Neural progenitor cell (in vitro differentiated cells): Measurements from ENCODE around the gene MID2.

Experiments used
- EZH2 ChIP-seq: fragments of 200-600 bp; sonication (generic); IDR thresholded peaks from 2 replicates; pipeline ENCODE4 v1.6.1; 2017; ENCODE audit warnings: antibody characterized with exemption, mild to moderate bottlenecking, moderate library complexity
- EZH2phosphoT487 ChIP-seq: fragments of 200-600 bp; sonication (generic); IDR thresholded peaks from 2 replicates; pipeline ENCODE4 v1.6.1; 2017; ENCODE audit warnings: antibody characterized with exemption
- TF ChIP-seq, protein P1 (sequence below): fragments of 200-600 bp; sonication (generic); IDR thresholded peaks from 2 replicates; pipeline ENCODE4 v1.5.1; 2017; ENCODE audit warnings: antibody characterized with exemption, mild to moderate bottlenecking

DNA sequence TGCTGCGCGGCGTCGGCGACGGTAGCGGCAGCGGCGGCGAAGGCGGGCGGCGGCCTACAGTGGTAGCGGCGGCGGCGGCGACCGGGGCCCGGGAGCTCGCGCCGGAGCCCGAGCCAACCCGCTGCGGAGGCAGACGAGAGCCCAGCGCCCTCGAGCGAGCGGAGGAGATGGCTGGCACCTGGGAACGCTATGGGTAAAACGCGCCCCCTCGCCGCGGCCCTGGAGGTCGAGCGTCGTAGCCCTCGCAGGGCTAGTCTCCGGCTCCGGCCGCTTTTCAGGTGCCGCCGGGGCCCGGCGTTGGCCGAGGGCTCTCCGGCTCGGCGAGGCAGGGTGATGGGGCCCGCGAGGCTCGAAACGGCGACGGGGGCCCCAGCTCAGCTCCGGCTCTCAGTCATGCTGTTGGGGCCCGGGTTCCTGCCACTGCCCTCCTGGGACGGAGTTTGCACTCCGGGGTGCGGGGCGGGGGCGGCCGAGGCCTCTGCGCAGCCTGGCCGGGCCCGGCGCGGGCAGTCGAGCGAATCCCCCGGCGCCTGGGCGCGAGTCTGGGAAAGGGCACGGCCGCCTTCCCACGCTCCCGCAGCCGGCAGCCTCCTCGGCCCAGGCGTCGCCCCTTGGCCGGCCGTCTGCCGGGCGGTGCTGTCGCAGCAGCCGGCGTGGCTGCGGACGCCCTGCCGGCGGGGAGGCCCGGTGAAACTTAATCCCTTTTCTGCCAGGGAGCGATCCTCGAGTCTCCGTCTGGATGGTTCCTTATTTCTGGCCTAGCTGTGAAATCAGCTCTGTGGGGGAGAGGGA lies 768 bp downstream of the MID2 start:
- no peak for TF ChIP-seq EZH2
- TF ChIP-seq, protein P1, sequence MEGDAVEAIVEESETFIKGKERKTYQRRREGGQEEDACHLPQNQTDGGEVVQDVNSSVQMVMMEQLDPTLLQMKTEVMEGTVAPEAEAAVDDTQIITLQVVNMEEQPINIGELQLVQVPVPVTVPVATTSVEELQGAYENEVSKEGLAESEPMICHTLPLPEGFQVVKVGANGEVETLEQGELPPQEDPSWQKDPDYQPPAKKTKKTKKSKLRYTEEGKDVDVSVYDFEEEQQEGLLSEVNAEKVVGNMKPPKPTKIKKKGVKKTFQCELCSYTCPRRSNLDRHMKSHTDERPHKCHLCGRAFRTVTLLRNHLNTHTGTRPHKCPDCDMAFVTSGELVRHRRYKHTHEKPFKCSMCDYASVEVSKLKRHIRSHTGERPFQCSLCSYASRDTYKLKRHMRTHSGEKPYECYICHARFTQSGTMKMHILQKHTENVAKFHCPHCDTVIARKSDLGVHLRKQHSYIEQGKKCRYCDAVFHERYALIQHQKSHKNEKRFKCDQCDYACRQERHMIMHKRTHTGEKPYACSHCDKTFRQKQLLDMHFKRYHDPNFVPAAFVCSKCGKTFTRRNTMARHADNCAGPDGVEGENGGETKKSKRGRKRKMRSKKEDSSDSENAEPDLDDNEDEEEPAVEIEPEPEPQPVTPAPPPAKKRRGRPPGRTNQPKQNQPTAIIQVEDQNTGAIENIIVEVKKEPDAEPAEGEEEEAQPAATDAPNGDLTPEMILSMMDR, result no peak
- no peak for TF ChIP-seq EZH2phosphoT487
